ENCODE data around the gene IL17RD.

IL17RD gene

DNA sequence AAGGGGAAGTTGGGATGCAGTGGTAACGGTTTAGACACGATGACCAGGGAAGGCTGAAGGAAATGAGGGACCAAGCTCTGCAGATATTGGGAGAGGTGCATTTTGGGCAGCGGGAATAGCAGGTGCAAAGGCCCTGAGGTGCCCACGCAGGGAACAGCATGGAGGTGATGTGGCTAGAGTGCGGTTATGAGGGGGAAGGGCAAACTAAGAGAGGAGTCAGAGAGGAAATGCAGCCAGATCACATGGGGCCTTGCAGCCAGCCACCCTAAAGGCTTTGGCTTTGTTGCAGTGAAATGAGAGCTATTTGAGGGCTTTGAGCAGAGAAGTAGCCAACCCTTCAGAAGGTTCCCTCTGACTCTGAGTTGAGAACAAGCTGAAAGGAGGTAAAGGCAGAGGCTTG lies 102.1 kb downstream of the IL17RD start:
- H3K27ac Mint-ChIP-seq, result no peak overlapping the region
- H3K9me3 Mint-ChIP-seq, result no peaks in the 10 kb centered on the region
- peaks cover 6% of the 10 kb centered on the region for H3K4me1 Mint-ChIP-seq (ENCODE audit: low read depth)
- no peak overlapping the region for H3K4me3 Mint-ChIP-seq
- H3K36me3 Mint-ChIP-seq (ENCODE audit: low read depth), result no peaks in the 10 kb centered on the region
- no peaks in the 10 kb centered on the region for H3K27me3 Mint-ChIP-seq (ENCODE audit: low read depth)

DNA sequence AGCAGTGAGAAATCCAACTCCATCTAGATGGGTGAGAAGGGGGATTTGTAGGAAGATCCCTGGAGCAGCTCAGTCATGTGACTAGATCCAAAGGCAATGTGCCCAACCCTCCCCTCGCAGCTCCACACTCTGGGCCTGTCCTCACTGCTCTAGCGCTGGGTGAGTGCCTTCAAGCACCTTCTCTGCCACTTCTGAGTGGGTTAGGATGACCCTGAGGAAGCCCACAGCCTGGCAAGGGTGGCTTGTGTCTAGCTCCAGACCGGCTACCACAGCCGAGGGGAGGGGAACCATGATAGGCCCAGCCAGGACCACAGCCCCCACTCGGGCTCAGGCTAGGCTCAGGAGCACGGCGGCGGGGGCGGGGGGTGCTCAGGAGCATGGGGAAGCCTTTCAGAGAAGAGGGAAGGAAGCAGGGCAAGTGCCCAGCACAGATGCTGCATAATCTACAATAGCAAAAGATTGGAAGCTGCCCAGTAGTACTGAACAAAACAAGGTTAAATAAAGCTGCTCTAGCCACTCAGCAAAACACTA lies 103.0 kb downstream of the IL17RD start:
- H3K4me3 Mint-ChIP-seq, result no peak overlapping the region

DNA sequence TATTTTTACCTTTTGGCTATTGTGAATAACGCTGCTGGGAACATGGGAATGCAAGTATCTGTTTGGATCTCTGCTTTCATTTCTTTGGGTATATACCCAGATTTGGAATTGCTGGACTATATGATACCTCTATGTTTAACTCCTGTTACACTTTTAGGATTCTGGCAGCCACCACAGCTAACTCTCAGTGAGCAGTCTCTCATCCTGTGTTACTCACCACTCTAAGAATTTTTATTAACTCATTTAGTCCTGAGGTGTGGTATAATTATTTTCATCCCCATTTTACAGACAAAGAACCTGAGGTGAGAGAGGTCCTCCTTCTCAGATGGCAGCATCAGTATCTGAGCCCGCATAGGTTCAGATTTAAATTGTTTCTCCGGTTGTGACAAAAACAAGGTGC lies 103.6 kb downstream of the IL17RD start:
- Mint-ChIP-seq H3K4me1 (ENCODE audit: low read depth) (peaks cover 6% of the 10 kb centered on the region), H3K27ac (no peak overlapping the region), H3K9me3 (no peaks in the 10 kb centered on the region), H3K36me3 (ENCODE audit: low read depth) (no peaks in the 10 kb centered on the region), H3K27me3 (ENCODE audit: low read depth) (no peaks in the 10 kb centered on the region), H3K4me3 (no peak overlapping the region)

More for the DNA sequence above, 103.0 kb downstream of the IL17RD start:
- no peaks in the 10 kb centered on the region for H3K9me3 Mint-ChIP-seq
- H3K36me3 Mint-ChIP-seq (ENCODE audit: low read depth), result no peaks in the 10 kb centered on the region
- no peak overlapping the region for H3K27ac Mint-ChIP-seq
- peaks cover 6% of the 10 kb centered on the region for H3K4me1 Mint-ChIP-seq (ENCODE audit: low read depth)
- H3K27me3 Mint-ChIP-seq (ENCODE audit: low read depth), result no peaks in the 10 kb centered on the region

DNA sequence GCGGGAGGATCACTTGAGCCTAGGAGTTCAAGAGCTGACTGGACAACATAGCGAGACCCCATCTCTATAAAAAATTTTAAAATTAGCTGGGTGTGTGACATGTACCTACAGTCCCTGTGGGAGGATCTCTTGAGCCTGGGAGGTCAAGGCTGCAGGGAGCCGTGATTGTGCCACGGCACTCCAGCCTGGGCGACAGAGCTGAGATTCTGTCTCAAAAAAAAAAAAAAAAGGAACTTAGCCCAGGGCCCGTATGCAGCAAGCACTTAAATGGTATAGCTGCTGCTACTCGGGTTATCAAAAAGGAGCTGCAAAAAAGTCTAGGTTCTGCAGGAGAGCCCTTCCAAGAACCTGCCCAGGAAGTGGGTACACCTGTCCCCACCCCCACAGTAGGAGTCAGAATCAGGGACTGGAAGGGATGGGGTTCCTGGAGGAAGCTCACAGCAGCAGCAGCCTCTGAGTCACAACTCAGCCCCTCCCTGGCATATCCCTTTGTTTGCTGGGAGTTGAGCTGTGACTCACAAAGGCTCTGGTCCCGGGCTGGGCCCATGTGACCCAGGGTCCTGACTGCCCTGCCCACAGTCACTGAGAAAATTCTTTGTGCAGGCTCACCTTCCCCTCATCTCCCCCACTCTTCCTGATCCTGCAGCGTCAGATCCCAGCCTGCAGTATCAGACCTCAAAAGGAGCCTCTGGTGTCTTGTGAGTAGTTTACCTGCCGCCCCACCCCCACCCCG lies 104.9 kb downstream of the IL17RD start, which contains the start of gene SPATA12:
Gene SPATA12, plus strand, starts transcription at position 576 of the 733 bp plus-strand sequence. CDS start 13,031 bp downstream, outside the sequence.
- Mint-ChIP-seq H3K9me3 (no peaks in the 10 kb centered on the region), H3K4me3 (no peak within 1 kb of the TSS), H3K36me3 (ENCODE audit: low read depth) (no peaks in the 10 kb centered on the region), H3K27me3 (ENCODE audit: low read depth) (no peaks in the 10 kb centered on the region), H3K27ac (no peak within 1 kb of the TSS), H3K4me1 (ENCODE audit: low read depth) (peaks cover 6% of the 10 kb centered on the region)

DNA sequence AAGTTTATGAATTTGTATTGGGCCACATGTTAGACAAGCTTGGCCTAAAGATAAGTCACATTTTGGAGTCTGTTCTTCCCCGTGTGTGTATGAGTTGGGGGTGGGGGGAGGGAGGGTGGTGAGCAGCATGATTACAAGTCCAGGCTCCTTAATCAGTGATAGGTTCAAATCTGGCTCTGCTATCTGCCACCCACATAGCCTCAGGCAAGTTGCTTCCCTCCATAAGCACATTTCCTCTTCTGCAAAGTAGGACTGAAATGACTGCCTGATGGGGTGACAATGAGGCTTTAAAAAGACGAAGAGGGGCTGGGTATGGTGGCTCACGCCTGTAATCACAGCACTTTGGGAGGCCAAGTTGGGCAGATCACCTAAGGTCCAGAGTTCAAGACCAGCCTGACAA lies 105.7 kb downstream of the IL17RD start:
- H3K9me3 Mint-ChIP-seq, result no peaks in the 10 kb centered on the region
- H3K36me3 Mint-ChIP-seq (ENCODE audit: low read depth), result no peaks in the 10 kb centered on the region
- no peaks in the 10 kb centered on the region for H3K27me3 Mint-ChIP-seq (ENCODE audit: low read depth)
- peaks cover 6% of the 10 kb centered on the region for H3K4me1 Mint-ChIP-seq (ENCODE audit: low read depth)
- no peak overlapping the region for H3K27ac Mint-ChIP-seq
- no peak overlapping the region for H3K4me3 Mint-ChIP-seq

DNA sequence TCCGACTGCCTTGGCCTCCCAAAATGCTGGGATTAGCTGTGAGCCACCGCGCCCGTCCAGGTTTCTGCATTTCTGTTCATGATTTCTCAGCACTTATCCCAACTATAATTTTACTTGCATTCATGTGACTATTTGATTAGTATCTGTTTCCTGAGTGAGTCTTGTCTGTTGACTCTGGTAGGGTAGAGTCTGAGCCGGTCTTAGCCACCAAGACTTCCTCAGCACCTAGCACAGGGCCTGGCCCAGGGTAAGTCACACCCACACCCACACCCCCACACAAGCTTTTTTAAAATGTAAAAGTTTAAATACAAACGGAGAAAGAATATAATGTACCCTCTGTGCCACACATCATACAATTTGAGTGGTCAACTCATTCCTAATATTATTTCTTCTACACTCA lies 107.8 kb downstream of the IL17RD start:
- no peaks in the 10 kb centered on the region for H3K36me3 Mint-ChIP-seq (ENCODE audit: low read depth)
- no peak overlapping the region for H3K4me3 Mint-ChIP-seq
- no peak overlapping the region for H3K27ac Mint-ChIP-seq
- peaks cover 2% of the 10 kb centered on the region for H3K4me1 Mint-ChIP-seq (ENCODE audit: low read depth)
- no peaks in the 10 kb centered on the region for H3K27me3 Mint-ChIP-seq (ENCODE audit: low read depth)
- no peaks in the 10 kb centered on the region for H3K9me3 Mint-ChIP-seq

DNA sequence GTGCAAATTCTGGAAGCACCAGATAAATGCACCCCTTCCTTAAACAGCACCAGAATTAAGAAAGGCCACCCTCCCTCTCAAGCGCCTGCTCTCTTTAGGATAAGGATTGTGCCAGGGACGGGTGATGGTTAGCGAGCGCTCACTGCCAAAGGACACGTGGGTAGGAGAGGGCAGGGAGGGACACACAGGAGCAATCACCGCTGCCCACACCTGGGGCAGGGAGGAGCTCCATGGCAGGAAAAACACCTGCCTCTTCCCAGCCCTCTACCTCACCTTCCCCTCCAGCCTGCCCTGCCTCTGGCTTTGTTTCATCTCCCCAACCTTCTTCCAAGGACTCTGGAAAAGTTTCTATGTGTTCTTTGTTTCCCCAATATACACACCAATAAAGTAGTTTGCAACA lies 112.0 kb downstream of the IL17RD start:
- no peaks in the 10 kb centered on the region for H3K9me3 Mint-ChIP-seq
- no peaks in the 10 kb centered on the region for H3K4me1 Mint-ChIP-seq (ENCODE audit: low read depth)
- H3K4me3 Mint-ChIP-seq, result no peak overlapping the region
- H3K36me3 Mint-ChIP-seq (ENCODE audit: low read depth), result no peaks in the 10 kb centered on the region
- H3K27me3 Mint-ChIP-seq (ENCODE audit: low read depth), result peaks cover 2% of the 10 kb centered on the region
- no peak overlapping the region for H3K27ac Mint-ChIP-seq

DNA sequence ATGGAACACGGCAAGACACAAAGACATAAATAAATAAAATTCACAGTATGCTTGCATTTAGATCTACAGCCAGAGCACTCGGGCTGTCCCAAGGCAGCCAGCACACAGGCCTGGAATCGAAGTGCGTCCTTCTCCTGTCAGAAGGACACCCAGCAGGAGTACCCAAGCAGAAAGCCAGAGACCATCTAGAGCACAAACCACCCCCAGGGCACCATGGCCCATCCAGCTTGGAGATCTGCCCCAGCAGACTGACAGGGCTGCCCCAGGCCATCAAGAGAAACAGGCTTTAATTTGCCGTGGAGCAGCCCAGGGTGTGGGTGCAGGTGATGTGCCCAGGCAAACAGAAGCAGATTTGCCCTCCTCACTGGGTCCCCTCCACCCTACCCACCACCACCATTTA lies 112.5 kb downstream of the IL17RD start:
- no peaks in the 10 kb centered on the region for H3K36me3 Mint-ChIP-seq (ENCODE audit: low read depth)
- H3K4me3 Mint-ChIP-seq, result no peak overlapping the region
- no peaks in the 10 kb centered on the region for H3K9me3 Mint-ChIP-seq
- no peak overlapping the region for H3K27ac Mint-ChIP-seq
- no peaks in the 10 kb centered on the region for H3K4me1 Mint-ChIP-seq (ENCODE audit: low read depth)
- H3K27me3 Mint-ChIP-seq (ENCODE audit: low read depth), result peaks cover 6% of the 10 kb centered on the region

DNA sequence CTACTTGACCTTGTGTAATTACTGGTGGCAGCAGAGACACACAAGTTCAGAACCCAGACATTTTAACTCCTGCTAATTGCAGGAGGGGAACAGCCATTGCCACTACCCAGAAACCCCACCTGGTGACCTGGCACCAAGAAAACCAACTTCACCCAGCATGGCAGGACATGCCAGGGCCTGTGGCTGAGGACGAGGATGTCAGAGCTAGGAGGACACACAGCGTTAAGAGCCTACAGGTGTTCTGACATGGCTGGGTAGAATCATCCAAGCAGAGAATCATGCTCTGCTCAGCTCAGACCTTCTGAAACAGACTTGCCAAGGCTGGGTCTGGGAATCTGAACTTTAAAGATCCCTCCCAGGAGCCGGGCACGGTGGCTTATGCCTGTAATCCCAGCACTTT lies 116.4 kb downstream of the IL17RD start:
- Mint-ChIP-seq H3K4me3 (no peak overlapping the region), H3K9me3 (no peaks in the 10 kb centered on the region), H3K27me3 (ENCODE audit: low read depth) (peaks cover 8% of the 10 kb centered on the region), H3K27ac (no peak overlapping the region), H3K36me3 (ENCODE audit: low read depth) (no peaks in the 10 kb centered on the region), H3K4me1 (ENCODE audit: low read depth) (no peaks in the 10 kb centered on the region)

DNA sequence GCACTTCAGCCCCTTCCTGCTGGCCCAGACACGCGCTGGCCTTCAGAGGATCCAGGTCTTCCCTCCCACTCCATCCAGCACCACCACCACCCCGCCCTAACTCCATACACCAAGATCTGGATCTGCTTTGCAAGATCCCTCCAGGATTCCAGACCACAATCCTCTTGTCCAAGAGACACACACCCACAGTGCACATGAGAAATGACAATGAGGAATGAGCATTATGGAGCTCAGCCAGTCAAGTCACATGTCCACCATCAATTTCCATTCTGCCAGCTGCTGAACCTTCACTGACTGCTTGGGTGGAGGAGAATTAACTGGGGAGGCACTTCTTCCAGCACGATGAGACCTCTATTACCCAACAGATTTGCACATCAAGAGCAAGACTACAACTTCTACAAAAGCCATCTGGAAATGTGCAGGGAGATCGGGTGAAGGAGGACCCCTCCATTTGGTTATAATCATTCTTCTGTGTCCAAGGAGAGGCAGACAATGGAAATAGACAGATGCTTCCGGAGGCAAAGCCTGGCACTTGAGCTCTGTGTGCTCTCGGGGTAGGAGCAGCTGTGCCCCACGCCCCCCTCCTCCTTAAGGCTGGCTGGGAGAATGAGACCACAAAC lies 117.0 kb downstream of the IL17RD start:
- Mint-ChIP-seq H3K27me3 (ENCODE audit: low read depth) (peaks cover 8% of the 10 kb centered on the region), H3K4me1 (ENCODE audit: low read depth) (no peaks in the 10 kb centered on the region), H3K9me3 (no peaks in the 10 kb centered on the region), H3K36me3 (ENCODE audit: low read depth) (no peaks in the 10 kb centered on the region), H3K27ac (no peak overlapping the region), H3K4me3 (no peak overlapping the region)

DNA sequence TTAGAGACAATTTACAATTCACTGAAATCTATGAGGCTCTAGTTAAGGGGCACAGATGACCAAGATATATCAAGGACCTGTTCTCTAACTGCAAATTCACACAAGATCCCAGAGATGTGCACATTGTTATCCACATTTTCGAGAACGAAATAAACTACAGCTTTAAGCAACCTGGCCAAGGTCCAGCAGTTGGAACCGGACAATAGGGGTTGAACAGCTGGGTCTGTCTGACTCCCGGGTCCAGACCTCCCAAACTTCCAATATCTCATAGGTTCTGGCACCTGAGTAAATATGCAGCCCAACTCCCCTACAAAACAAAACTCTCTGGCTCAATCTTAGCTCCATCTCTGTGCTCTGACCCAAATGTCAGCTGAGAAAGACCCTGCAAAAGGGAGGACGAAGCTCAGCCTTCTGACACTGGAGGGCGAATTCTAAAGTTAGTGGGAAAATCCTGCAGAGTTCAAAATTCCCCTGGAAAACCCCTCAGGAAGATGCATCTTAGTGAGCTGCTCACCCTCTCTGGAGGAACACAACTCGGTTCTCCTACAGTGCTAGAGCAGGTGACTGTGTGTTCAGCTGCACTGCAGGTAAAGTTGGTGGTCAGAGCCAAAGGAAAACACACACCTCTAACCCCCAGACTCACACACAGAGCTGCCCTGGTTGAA lies 118.9 kb downstream of the IL17RD start:
- no peaks in the 10 kb centered on the region for H3K4me1 Mint-ChIP-seq (ENCODE audit: low read depth)
- H3K4me3 Mint-ChIP-seq, result no peak overlapping the region
- H3K36me3 Mint-ChIP-seq (ENCODE audit: low read depth), result no peaks in the 10 kb centered on the region
- H3K27me3 Mint-ChIP-seq (ENCODE audit: low read depth), result peaks cover 8% of the 10 kb centered on the region
- H3K9me3 Mint-ChIP-seq, result no peaks in the 10 kb centered on the region
- H3K27ac Mint-ChIP-seq, result no peak overlapping the region

DNA sequence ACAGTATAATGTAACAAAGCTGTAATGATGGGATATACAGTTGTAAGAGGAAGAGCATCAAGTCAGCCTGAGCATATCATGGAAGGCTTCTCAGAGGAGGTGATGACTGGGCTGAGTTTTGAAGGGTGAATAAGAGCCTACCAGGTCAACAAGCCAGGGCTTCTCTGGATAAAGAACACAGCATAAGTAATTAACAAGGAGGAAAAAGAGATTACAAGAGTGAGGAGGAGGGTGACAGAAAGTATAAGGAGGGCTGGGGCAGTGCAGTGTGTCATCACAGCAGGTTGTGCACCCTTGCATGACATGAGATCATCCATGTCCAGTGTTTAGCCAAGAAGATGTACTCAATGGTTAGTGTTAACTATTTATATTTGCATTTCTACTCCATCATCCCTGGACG lies 121.6 kb downstream of the IL17RD start:
- H3K4me3 Mint-ChIP-seq, result no peak overlapping the region
- no peaks in the 10 kb centered on the region for H3K4me1 Mint-ChIP-seq (ENCODE audit: low read depth)
- peaks cover 11% of the 10 kb centered on the region for H3K27me3 Mint-ChIP-seq (ENCODE audit: low read depth)
- H3K27ac Mint-ChIP-seq, result no peak overlapping the region
- no peaks in the 10 kb centered on the region for H3K36me3 Mint-ChIP-seq (ENCODE audit: low read depth)
- no peaks in the 10 kb centered on the region for H3K9me3 Mint-ChIP-seq

DNA sequence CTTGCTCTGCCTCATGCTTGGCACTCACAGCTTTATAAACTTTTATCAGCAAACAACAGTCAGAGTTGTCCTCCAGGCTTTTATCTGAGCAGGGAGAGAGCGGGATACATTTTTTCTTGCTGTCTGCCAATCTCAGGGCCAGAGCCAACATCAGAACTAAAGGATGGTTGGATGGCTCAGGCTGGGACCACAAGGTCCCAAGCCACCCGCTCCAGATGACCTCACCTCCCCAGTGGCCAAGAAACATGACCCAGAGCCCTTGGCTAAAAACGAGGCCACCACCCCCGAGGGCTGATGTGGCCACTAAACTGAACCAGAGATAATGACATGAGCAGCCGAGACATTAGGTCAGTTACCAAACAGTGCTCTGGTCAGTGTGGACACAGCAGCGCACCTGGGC lies 123.5 kb downstream of the IL17RD start:
- no peak overlapping the region for H3K27ac Mint-ChIP-seq
- no peak overlapping the region for H3K4me3 Mint-ChIP-seq
- no peaks in the 10 kb centered on the region for H3K36me3 Mint-ChIP-seq (ENCODE audit: low read depth)
- H3K27me3 Mint-ChIP-seq (ENCODE audit: low read depth), result peaks cover 3% of the 10 kb centered on the region
- no peaks in the 10 kb centered on the region for H3K4me1 Mint-ChIP-seq (ENCODE audit: low read depth)
- no peaks in the 10 kb centered on the region for H3K9me3 Mint-ChIP-seq
